Bronchial smooth muscle cell (primary cell): ENCODE results near the gene CD164. TPM values are rescaled to one million over a fixed set of nuclear protein-coding genes. Genes with fewer than 3 reads are reported as not detected.

Experiments used
- total RNA-seq: library from RNA; depleted of rRNA; stranded (reverse); fragments of >200 nt; gene quantifications from 2 replicates; pipeline ENCODE4 v1.2.1, GENCODE V29; 2014

The CD164 gene
- total RNA-seq = 186 and 219 TPM in 2 replicates

DNA sequence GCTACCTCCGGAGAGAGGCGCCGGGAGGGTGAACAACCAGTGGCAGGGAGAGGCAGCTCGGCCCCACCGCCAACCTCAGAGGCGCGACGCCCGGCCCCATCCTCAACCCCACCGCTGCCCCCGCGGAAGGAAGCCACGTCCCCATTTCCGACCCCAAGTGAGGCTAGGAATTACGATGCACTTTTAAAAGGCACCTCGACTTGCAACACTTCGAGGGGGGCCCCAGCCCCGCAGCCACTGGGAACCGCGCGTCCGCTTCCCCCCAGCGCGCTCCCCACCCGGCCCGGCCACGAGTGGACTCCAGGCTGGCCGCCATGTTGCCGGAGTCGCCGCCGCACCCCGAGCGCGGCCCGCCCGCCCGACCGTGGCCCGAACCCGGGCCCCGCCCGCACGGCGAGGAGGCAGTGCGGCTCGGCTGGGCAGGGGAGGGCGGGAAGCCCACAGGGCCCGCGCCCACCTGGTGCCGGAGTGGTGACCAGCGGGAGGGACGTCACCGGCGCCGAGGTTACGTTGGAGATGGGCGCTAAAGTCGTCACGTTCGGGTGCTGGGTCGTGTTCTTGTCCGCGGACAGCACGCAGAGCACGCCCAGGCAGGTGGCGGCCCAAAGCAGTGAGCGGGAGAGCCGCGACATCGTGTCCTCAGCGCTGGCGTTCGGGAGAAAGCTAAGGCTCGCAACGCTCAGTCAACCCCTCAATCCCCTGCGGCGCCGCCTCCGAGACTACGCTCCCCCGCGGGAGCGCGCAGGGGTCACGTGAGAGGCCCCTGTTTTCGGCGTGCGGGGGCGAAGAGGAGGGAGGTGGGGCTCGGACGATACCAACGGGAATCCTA, at the start of gene CD164:
Gene CD164 (minus strand): TSS at position 721 of the 829 bp plus-strand sequence. CDS start 89 bp downstream, at position 632.

Other genes with a start within 250 kb of the CD164 start
- gene PPIL6, start 58.2 kb upstream of the CD164 start, total RNA-seq = 1.4 and 3.5 TPM in 2 replicates
- 8.6 and 8.8 TPM in 2 replicates for gene SMPD2, start 58.3 kb upstream of the CD164 start, total RNA-seq
- gene MICAL1, start 73.3 kb upstream of the CD164 start, total RNA-seq = 32.1 and 40.4 TPM in 2 replicates
- 3.7 and 4.6 TPM in 2 replicates for gene ZBTB24, start 100.8 kb upstream of the CD164 start, total RNA-seq